Mesendoderm (in vitro differentiated cells): ENCODE data around the gene HACD2.

Source experiments
- DNase-seq: peaks from one replicate; pipeline ENCODE4 v3.0.0; 2013
- H2AK5ac ChIP-seq: 2 replicates; pipeline ENCODE4 v1.6.1; 2013; ENCODE audit warnings: low read length, inconsistent platforms
- H2BK120ac ChIP-seq: 2 replicates; pipeline ENCODE4 v1.6.1; 2013; ENCODE audit warnings: low read depth, mild to moderate bottlenecking, low read length, moderate library complexity, mixed read lengths
- H2BK15ac ChIP-seq: replicated peaks from 2 replicates; pipeline ENCODE4 v1.6.1; 2013; ENCODE audit warnings: low read depth, mild to moderate bottlenecking, moderate library complexity
- H2BK5ac ChIP-seq: 2 replicates; pipeline ENCODE4 v1.6.1; 2013; ENCODE audit warnings: low read length, inconsistent platforms
- H3K18ac ChIP-seq: 2 replicates; pipeline ENCODE4 v1.6.1; 2013; ENCODE audit warnings: mild to moderate bottlenecking, low read length, mixed read lengths
- H3K23ac ChIP-seq: one replicate; pipeline ENCODE4 v1.6.1; 2013; ENCODE audit warnings: low read length
- H3K27ac ChIP-seq: 2 replicates; pipeline ENCODE4 v1.5.1; 2013; ENCODE audit warnings: low read depth, mild to moderate bottlenecking, inconsistent platforms, low read length, moderate library complexity
- H3K27me3 ChIP-seq: 2 replicates; pipeline ENCODE4 v1.6.1; 2013; ENCODE audit warnings: low read length, control low read depth, mild to moderate bottlenecking, inconsistent platforms; ENCODE audit not compliant: insufficient read depth, poor library complexity
- H3K36me3 ChIP-seq: 2 replicates; pipeline ENCODE4 v1.6.1; 2013; ENCODE audit warnings: low read length, inconsistent platforms; ENCODE audit not compliant: control insufficient read depth, insufficient read depth
- H3K4ac ChIP-seq: one replicate; pipeline ENCODE4 v1.6.1; 2013; ENCODE audit warnings: low read depth, mild to moderate bottlenecking, low read length, moderate library complexity
- H3K4me1 ChIP-seq: 2 replicates; pipeline ENCODE4 v1.6.1; 2013; ENCODE audit warnings: low read depth, low read length, inconsistent platforms; ENCODE audit not compliant: control insufficient read depth
- H3K4me2 ChIP-seq: 2 replicates; pipeline ENCODE4 v1.6.1; 2013; ENCODE audit warnings: low read length
- H3K4me3 ChIP-seq: 2 replicates; pipeline ENCODE4 v1.5.1; 2013; ENCODE audit warnings: mild to moderate bottlenecking, low read length
- H3K56ac ChIP-seq: one replicate; pipeline ENCODE4 v1.6.1; 2013; ENCODE audit warnings: low read length
- H3K79me1 ChIP-seq: 2 replicates; pipeline ENCODE4 v1.6.1; 2013; ENCODE audit warnings: low read length, inconsistent platforms
- H3K79me2 ChIP-seq: 2 replicates; pipeline ENCODE4 v1.6.1; 2013; ENCODE audit warnings: mild to moderate bottlenecking, low read length; ENCODE audit not compliant: control insufficient read depth, insufficient read depth
- H3K9ac ChIP-seq: 2 replicates; pipeline ENCODE4 v1.6.1; 2013; ENCODE audit warnings: low read length, inconsistent platforms
- H4K5ac ChIP-seq: one replicate; pipeline ENCODE4 v1.6.1; 2013; ENCODE audit warnings: low read length
- H4K8ac ChIP-seq: one replicate; pipeline ENCODE4 v1.6.1; 2013; ENCODE audit warnings: low read depth, mild to moderate bottlenecking, control low read depth, low read length, moderate library complexity
- WGBS: extraction: QIAGEN DNeasy Blood & Tissue Kit; methylation state at CpG from one replicate; pipeline ENCODE4 v1.1.7; 2013; ENCODE audit warnings: low lambda C conversion rate, missing lambda C conversion rate; ENCODE audit not compliant: insufficient coverage; ENCODE audit errors: extremely low coverage; 5-methylcytosine and 5-hydroxymethylcytosine counted together

Gene HACD2

GRCh38 chr3:123521179-123521969 is 63.5 kb downstream of the HACD2 start:
- no peak overlapping the region for H2AK5ac ChIP-seq
- H3K27me3 ChIP-seq: no peaks in the 10 kb centered on the region
- no peaks in the 10 kb centered on the region for H3K36me3 ChIP-seq
- no peak overlapping the region for H2BK120ac ChIP-seq
- no peak overlapping the region for H3K9ac ChIP-seq
- DNase-seq: no peak
- no peak overlapping the region for H2BK15ac ChIP-seq
- no CpG with 5 or more reads among the region's 3 CpGs for WGBS
- H4K8ac ChIP-seq: no peak overlapping the region
- no peak overlapping the region for H3K4ac ChIP-seq
- H3K56ac ChIP-seq: no peak overlapping the region
- H3K79me2 ChIP-seq: no peaks in the 10 kb centered on the region
- no peaks in the 10 kb centered on the region for H3K4me1 ChIP-seq
- no peak overlapping the region for H3K23ac ChIP-seq
- H2BK5ac ChIP-seq: no peak overlapping the region
- H3K4me3 ChIP-seq: no peak overlapping the region
- no peak overlapping the region for H4K5ac ChIP-seq
- no peak overlapping the region for H3K4me2 ChIP-seq
- H3K18ac ChIP-seq: no peak overlapping the region
- H3K27ac ChIP-seq: no peak overlapping the region
- no peaks in the 10 kb centered on the region for H3K79me1 ChIP-seq

GRCh38 chr3:123520656-123521055 is 64.2 kb downstream of the HACD2 start:
- no peak overlapping the region for H2BK120ac ChIP-seq
- no peak overlapping the region for H2BK5ac ChIP-seq
- H2BK15ac ChIP-seq: no peak overlapping the region
- no peak overlapping the region for H3K18ac ChIP-seq
- H3K27ac ChIP-seq: no peak overlapping the region
- no peak overlapping the region for H3K4me3 ChIP-seq
- H3K79me2 ChIP-seq: no peaks in the 10 kb centered on the region
- H3K9ac ChIP-seq: no peak overlapping the region
- H3K4me1 ChIP-seq: no peaks in the 10 kb centered on the region
- no peak overlapping the region for H3K56ac ChIP-seq
- H3K27me3 ChIP-seq: no peaks in the 10 kb centered on the region
- no peaks in the 10 kb centered on the region for H3K36me3 ChIP-seq
- DNase-seq: no peak
- no peak overlapping the region for H2AK5ac ChIP-seq
- no peaks in the 10 kb centered on the region for H3K79me1 ChIP-seq
- H3K23ac ChIP-seq: no peak overlapping the region
- no peak overlapping the region for H4K8ac ChIP-seq
- no peak overlapping the region for H3K4ac ChIP-seq
- WGBS: no CpG with 5 or more reads among the region's 2 CpGs
- H4K5ac ChIP-seq: no peak overlapping the region
- H3K4me2 ChIP-seq: no peak overlapping the region

DNA sequence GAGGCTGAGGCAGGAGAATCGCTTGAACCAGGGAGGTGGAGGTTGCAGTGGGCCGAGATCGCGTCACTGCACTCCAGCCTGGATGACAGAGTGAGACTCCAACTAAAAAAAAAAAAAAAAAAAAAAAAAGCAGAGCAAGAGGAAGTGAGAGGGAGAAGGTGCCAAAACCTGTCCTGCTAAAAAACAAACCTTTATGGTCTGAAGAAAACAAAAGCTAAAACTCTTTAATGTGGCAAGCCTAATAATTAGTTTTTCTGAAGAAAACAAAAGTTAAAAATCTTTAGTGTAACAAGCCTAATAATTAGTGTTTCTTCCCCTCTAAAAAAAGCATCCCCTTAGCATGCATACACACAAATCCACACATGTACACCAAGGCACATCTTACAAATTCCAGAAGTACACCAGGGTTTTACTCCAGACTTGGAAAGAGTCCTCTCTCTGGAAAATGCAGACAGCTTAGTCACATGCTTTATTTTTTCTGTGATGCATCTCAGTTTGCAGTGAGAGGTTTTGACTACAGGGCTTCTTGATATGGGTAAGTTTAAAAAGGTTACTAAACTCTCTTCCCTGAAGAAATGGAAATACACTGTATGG is 65.9 kb downstream of the HACD2 start:
- no peaks in the 10 kb centered on the region for H3K79me2 ChIP-seq
- H3K4me1 ChIP-seq: no peaks in the 10 kb centered on the region
- DNase-seq: no peak
- H3K4me3 ChIP-seq: no peak overlapping the region
- no peak overlapping the region for H3K9ac ChIP-seq
- H3K4me2 ChIP-seq: no peak overlapping the region
- no peak overlapping the region for H2AK5ac ChIP-seq
- no peak overlapping the region for H2BK15ac ChIP-seq
- no peak overlapping the region for H3K56ac ChIP-seq
- H3K4ac ChIP-seq: no peak overlapping the region
- H3K27ac ChIP-seq: no peak overlapping the region
- WGBS: no CpG with 5 or more reads among the region's 4 CpGs
- H4K5ac ChIP-seq: no peak overlapping the region
- H3K18ac ChIP-seq: no peak overlapping the region
- no peak overlapping the region for H2BK120ac ChIP-seq
- no peak overlapping the region for H2BK5ac ChIP-seq
- no peak overlapping the region for H4K8ac ChIP-seq
- no peaks in the 10 kb centered on the region for H3K27me3 ChIP-seq
- no peaks in the 10 kb centered on the region for H3K79me1 ChIP-seq
- H3K36me3 ChIP-seq: no peaks in the 10 kb centered on the region
- H3K23ac ChIP-seq: no peak overlapping the region

GRCh38 chr3:123511726-123512125 is 73.1 kb downstream of the HACD2 start:
- Histone ChIP-seq H2BK5ac (no peak overlapping the region), H2AK5ac (no peak overlapping the region), H3K4me1 (peaks cover 1% of the 10 kb centered on the region), H2BK120ac (no peak overlapping the region), H3K36me3 (no peaks in the 10 kb centered on the region), H3K4ac (no peak overlapping the region), H4K8ac (no peak overlapping the region), H3K4me3 (no peak overlapping the region), H3K79me1 (no peaks in the 10 kb centered on the region), H3K27me3 (no peaks in the 10 kb centered on the region), H3K27ac (no peak overlapping the region), H4K5ac (no peak overlapping the region), H3K18ac (no peak overlapping the region), H3K79me2 (no peaks in the 10 kb centered on the region), H3K9ac (no peak overlapping the region), H3K56ac (no peak overlapping the region), H3K23ac (no peak overlapping the region), H3K4me2 (no peak overlapping the region), H2BK15ac (no peak overlapping the region)
- peak; percentile 31 for DNase-seq
- WGBS: no CpG with 5 or more reads among the region's 3 CpGs

- no peaks in the 10 kb centered on the region for H3K27me3 ChIP-seq
- no peak overlapping the region for H3K4me3 ChIP-seq
- H4K5ac ChIP-seq: no peak overlapping the region
- H3K27ac ChIP-seq: no peak overlapping the region
- H3K36me3 ChIP-seq: no peaks in the 10 kb centered on the region
- H2AK5ac ChIP-seq: no peak overlapping the region
- H3K9ac ChIP-seq: no peak overlapping the region
- no peak for DNase-seq
- no peak overlapping the region for H3K18ac ChIP-seq
- H3K79me2 ChIP-seq: no peaks in the 10 kb centered on the region
- no peak overlapping the region for H3K23ac ChIP-seq
- H3K4me1 ChIP-seq: peaks cover 1% of the 10 kb centered on the region
- H2BK15ac ChIP-seq: no peak overlapping the region
- H4K8ac ChIP-seq: no peak overlapping the region
- H2BK120ac ChIP-seq: no peak overlapping the region
- H3K79me1 ChIP-seq: no peaks in the 10 kb centered on the region
- no peak overlapping the region for H3K4me2 ChIP-seq
- H3K4ac ChIP-seq: no peak overlapping the region
- no peak overlapping the region for H3K56ac ChIP-seq
- no peak overlapping the region for H2BK5ac ChIP-seq
These were observed 73.8 kb downstream of the HACD2 start for GRCh38 chr3:123511084-123511483.

DNA sequence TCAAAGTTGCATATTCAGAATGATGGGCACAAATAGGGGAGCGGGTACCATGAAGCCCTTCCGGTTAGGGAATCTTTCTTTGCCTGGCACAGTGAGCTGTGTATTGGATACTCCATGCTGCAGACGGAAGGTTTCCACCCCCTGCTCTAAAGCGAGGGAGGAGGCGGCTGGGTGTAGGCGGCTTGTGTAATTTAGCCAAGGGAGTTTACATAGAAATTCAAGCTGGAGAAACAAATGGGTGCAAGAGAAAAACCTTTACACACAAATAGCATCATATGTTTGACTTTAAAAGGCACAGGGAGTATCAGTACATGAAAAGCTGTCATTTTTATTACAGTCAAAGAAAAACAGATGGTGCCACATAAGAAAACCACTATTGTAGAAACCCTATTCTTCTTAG is 76.7 kb downstream of the HACD2 start:
- Histone ChIP-seq H3K9ac (no peak overlapping the region), H3K56ac (no peak overlapping the region), H3K4me1 (peaks cover 1% of the 10 kb centered on the region), H3K36me3 (no peaks in the 10 kb centered on the region), H3K4me3 (no peak overlapping the region), H2BK5ac (no peak overlapping the region), H3K27me3 (no peaks in the 10 kb centered on the region), H2BK15ac (no peak overlapping the region), H3K4me2 (no peak overlapping the region), H3K23ac (no peak overlapping the region), H4K5ac (no peak overlapping the region), H2AK5ac (no peak overlapping the region), H4K8ac (no peak overlapping the region), H3K18ac (no peak overlapping the region), H2BK120ac (no peak overlapping the region), H3K79me2 (no peaks in the 10 kb centered on the region), H3K27ac (no peak overlapping the region), H3K79me1 (no peaks in the 10 kb centered on the region), H3K4ac (no peak overlapping the region)
- no peak for DNase-seq
- no CpG with 5 or more reads among the region's 6 CpGs for WGBS
